ENCODE results near the gene VWA3B.

- TF ChIP-seq SUZ12 (IDR thresholded peaks at IDR 0.05; ENCODE audit: extremely low read depth, insufficient read depth, insufficient read length) (no peak), YY1 (IDR thresholded peaks at IDR 0.05; ENCODE audit: insufficient read depth, insufficient read length) (no peak)
Measured at GRCh38 chr2:98212092-98213000, 125.4 kb downstream of the VWA3B start.

Measured in NT2/D1 (cell line).